ENCODE results near the gene GPR6.

DNA sequence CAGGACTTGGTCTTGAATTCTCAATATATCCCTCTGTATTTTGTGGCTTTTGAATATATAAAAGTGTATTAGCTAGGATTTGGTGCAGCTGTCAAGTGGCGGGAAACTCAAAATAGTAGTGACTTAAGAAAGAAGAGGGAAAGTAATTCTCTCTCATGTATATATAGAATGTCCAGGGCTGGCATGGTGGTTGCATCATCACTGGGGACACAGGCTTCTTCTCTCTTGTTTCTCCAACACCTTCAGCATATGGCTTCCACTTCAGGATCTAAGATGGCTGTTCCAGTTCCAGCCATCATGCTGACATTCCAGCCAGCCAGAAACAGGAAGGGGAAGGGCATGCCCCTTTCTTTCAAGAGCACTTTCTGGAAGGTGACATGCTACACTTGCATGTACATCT is 11.8 kb upstream of the GPR6 start:
- TF ChIP-seq SPI1 (IDR thresholded peaks at IDR 0.05; ENCODE audit: low read depth, low read length) (no peak), TAF1 (IDR thresholded peaks at IDR 0.05; ENCODE audit: low read depth, low read length) (no peak), POLR2A (IDR thresholded peaks at IDR 0.05; ENCODE audit: low read depth, low read length) (no peak), POLR2AphosphoS5 (IDR thresholded peaks at IDR 0.05; ENCODE audit: low read depth, low read length) (no peak)
